Stimulated activated memory B cell treated with anti-CD40 and anti-IgM and Interleukin-4, amounts not matched to agents 10 μg/mL and 1 μg/mL and 100 μg/mL, for 72 hours (primary cell): ENCODE results near the gene TLE2.
A peak's percentile ranks its signal among the peaks of the same experiment; 100 is the strongest.
"Not testable (repeated sequence)": the region's sequence is repeated elsewhere in the genome, so short reads cannot be mapped to it uniquely, and the experiment has no call there.

ENCODE experiments used
- ATAC-seq: fragments of 150-1000 bp; cut with Tn5 transposase; 2 replicates; pipeline ENCODE4 v1.10.0; 2021
- H3K27ac Mint-ChIP-seq: one replicate; pipeline ENCODE4 v1.8.0; 2022; ENCODE audit warnings: mild to moderate bottlenecking, mixed read lengths
- H3K27me3 Mint-ChIP-seq: one replicate; pipeline ENCODE4 v1.8.0; 2022; ENCODE audit warnings: mixed read lengths
- H3K36me3 Mint-ChIP-seq: one replicate; pipeline ENCODE4 v1.8.0; 2022; ENCODE audit warnings: mixed read lengths
- H3K4me1 Mint-ChIP-seq: one replicate; pipeline ENCODE4 v1.8.0; 2022; ENCODE audit warnings: mixed read lengths
- H3K4me3 Mint-ChIP-seq: one replicate; pipeline ENCODE4 v1.8.0; 2022; ENCODE audit warnings: mild to moderate bottlenecking, moderate library complexity, mixed read lengths
- H3K9me3 Mint-ChIP-seq: one replicate; pipeline ENCODE4 v1.8.0; 2022; ENCODE audit warnings: mixed read lengths

TLE2 gene

DNA sequence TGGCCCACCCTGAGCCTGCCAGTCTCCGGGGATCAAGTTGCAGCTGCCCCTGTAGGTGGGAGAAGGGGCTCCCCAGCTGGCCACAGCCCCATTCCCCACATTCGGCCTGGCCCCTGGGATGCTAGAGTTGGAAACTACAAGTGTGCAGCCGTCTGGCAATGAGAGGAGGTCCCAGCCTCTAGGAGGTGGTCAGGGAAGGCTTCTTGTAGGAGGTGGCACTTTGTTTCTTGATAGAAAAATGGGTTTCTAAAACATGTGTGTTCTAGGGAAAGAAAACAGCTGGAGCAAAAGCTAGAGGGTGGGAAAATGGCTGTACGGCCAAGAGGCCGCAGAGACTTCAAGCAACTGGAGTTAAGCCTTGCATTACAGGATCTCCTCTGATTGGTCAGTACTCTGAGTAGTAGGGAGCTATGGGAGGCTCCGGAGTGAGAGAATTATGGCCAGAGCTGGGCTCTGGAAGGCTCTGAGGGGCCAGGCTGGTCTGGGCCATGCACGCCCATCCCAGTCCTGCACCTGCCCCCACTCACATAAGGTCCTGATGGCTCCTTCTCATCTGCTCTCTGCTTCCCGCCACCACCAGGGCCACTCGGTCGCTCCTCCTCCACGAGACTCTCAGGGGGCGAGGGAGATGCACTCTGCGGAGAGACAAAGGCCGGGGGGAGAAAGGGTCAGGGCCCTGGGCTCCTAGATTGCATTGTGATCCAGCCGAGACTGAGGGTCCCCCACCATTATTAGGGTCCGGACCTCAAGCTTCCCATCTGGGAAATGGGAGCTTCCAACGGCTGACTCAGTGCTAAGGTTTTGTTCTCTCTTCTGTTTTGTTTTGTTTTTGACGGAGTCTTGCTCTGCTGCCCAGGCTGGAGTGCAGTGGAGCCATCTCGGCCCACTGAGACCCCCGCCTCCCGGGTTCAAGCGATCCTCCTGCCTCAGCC lies 13.7 kb downstream of the TLE2 start:
- H3K9me3 Mint-ChIP-seq, result no peaks in the 10 kb centered on the region
- H3K27ac Mint-ChIP-seq, result no peak overlapping the region
- H3K36me3 Mint-ChIP-seq, result no peaks in the 10 kb centered on the region
- no peak for ATAC-seq
- no peaks in the 10 kb centered on the region for H3K4me1 Mint-ChIP-seq
- H3K4me3 Mint-ChIP-seq, result no peak overlapping the region
- peaks cover 47% of the 10 kb centered on the region for H3K27me3 Mint-ChIP-seq

DNA sequence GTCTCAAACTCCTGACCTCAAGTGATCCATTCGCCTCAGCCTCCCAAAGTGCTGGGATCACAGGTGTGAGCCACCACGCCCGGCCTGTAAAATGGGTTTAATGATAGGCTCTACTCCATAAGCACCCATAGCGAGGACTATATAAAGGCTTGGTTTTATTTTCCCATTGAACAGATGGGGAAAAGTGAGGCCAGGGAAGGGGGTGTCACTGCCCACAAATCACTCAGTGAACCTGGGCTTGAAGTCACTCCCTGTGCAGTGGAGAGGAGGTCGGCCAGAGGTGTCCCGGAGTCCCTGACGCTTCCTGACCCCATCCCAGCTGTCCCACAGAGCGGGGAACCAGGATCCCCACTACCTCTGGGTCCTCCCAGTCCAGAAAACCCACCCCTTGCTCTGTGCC lies 14.9 kb downstream of the TLE2 start:
- Mint-ChIP-seq H3K9me3 (no peaks in the 10 kb centered on the region), H3K27me3 (peaks cover 47% of the 10 kb centered on the region), H3K27ac (no peak overlapping the region), H3K4me3 (no peak overlapping the region), H3K4me1 (no peaks in the 10 kb centered on the region), H3K36me3 (no peaks in the 10 kb centered on the region)
- no peak for ATAC-seq

DNA sequence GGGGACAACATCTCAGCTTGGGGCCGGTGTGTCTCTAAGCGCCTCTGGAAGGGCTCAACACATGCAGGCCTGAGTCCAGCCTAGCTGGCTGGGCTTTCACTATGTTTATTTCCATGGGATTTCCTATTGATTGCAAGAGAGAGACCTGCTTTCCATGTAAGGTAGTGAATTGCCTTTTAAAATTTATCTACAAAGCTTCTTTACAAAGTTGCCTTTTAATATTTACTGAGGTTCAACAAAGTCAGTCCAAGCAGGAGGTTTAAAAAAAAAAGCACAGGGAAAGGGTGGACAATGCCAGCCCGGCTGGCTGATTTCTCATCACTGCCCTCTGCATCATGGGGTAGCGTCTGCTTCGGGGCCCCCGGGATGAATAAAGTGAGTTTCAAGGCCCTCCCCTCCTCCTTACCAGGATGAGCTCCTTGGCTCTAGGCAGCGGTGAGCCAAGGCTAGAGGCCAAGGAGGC lies 15.8 kb downstream of the TLE2 start:
- Mint-ChIP-seq H3K27ac (no peak overlapping the region), H3K9me3 (no peaks in the 10 kb centered on the region)
- no peak for ATAC-seq

DNA sequence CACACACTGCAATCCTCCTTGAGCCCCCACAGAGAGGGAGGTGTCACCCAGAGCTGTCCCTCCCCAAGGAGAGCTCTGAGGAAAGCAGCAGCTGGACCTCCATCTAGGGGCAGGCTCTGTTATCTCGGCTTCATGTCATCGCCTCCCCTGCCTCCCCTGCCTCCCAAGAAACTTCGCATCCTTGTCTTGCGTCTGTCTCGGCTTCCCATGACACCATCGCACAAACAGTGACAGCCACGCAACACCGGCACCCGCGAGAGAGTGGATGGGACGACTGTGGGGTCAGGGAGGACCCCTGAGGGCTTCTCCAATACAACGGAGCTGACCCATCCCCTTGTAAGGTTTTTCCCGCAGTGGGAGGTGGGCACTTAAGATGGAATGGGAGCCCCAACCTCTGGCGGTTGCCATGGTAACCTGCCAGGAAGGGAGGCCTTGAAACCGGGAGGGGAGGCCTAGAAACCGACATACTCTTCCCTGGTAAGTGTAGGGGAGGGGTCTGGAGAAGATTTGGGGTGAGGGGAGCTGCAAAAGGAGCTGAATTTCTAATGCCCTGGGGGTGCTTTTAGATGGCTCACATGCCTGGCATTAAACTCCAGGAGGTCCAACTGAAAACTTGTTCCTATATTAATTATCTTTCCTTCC lies 16.3 kb downstream of the TLE2 start:
- no peaks in the 10 kb centered on the region for H3K4me1 Mint-ChIP-seq
- H3K27ac Mint-ChIP-seq, result no peak overlapping the region
- H3K27me3 Mint-ChIP-seq, result peaks cover 54% of the 10 kb centered on the region

More for the DNA sequence above, 15.8 kb downstream of the TLE2 start:
- peaks cover 54% of the 10 kb centered on the region for H3K27me3 Mint-ChIP-seq
- no peaks in the 10 kb centered on the region for H3K36me3 Mint-ChIP-seq
- no peak overlapping the region for H3K4me3 Mint-ChIP-seq
- H3K4me1 Mint-ChIP-seq, result no peaks in the 10 kb centered on the region

DNA sequence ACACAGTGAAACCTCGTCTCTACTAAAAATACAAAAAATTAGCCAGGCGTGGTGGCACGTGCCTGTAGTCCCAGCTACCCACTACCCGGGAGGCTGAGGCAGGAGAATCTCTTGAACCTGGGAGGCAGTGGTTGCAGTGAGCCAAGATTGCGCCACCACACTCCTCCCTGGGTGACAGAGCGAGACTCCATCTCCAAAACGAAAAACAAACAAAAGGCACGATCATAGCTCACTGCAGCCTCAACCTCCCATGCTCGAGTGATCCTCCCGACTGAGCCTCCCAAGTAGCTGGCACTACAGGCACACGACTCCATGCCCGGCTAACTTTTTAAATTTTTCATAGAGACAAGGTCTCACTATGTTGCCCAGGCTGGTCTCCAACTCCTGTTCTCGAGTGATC lies 17.0 kb downstream of the TLE2 start:
- not testable (repeated sequence) for ATAC-seq, H3K9me3 Mint-ChIP-seq, H3K27ac Mint-ChIP-seq, H3K4me1 Mint-ChIP-seq, H3K36me3 Mint-ChIP-seq, H3K4me3 Mint-ChIP-seq
- H3K27me3 Mint-ChIP-seq, result peaks cover 54% of the 10 kb centered on the region

More for the DNA sequence above, 16.3 kb downstream of the TLE2 start:
- no peaks in the 10 kb centered on the region for H3K9me3 Mint-ChIP-seq
- ATAC-seq, result no peak
- no peak overlapping the region for H3K4me3 Mint-ChIP-seq
- no peaks in the 10 kb centered on the region for H3K36me3 Mint-ChIP-seq

DNA sequence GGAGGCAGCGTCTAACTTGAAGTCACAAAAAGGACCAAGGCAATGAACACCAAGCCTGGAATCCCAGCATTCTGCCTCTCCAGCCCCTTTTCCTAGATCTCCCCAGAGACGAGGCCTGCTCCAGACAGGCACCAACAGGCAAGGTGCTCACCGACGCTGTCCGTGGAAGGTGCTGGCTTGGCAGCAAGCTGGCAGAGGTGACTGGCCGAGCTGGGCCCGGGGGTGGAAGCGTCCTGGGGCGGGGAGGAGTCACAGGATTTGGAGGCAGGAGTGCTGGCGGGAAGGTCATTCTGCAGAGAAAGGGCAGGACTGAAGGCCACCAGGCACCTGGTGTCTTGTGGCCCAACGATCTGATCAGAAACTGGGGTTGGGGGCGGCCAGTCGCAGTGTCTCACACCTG lies 18.2 kb downstream of the TLE2 start:
- no peak for ATAC-seq
- H3K27ac Mint-ChIP-seq, result no peak overlapping the region
- H3K4me3 Mint-ChIP-seq, result no peak overlapping the region
- no peaks in the 10 kb centered on the region for H3K4me1 Mint-ChIP-seq
- peaks cover 54% of the 10 kb centered on the region for H3K27me3 Mint-ChIP-seq
- H3K9me3 Mint-ChIP-seq, result no peaks in the 10 kb centered on the region
- no peaks in the 10 kb centered on the region for H3K36me3 Mint-ChIP-seq

DNA sequence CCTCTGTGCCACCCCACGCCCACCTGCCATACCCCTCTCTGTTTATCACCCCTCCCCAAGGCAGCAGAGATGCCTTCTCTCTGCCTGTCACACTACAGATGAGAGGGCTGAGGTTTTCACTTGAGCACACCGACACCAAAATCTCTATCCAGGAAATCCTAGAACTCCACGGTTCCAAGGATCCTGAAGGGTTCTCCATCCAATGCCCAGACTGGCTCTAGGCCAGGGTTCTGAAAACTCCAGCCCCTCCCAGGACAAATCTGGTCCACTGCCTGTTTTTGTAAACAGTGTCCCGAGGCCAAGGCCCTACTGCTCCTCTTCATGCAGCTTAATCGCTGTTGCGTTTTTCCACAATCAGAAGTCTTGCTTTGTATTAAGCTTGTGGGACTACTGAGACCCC lies 20.1 kb downstream of the TLE2 start:
- H3K27ac Mint-ChIP-seq, result no peak overlapping the region
- H3K4me1 Mint-ChIP-seq, result no peaks in the 10 kb centered on the region
- H3K36me3 Mint-ChIP-seq, result no peaks in the 10 kb centered on the region
- no peak overlapping the region for H3K4me3 Mint-ChIP-seq
- H3K9me3 Mint-ChIP-seq, result no peaks in the 10 kb centered on the region
- peaks cover 45% of the 10 kb centered on the region for H3K27me3 Mint-ChIP-seq
- no peak for ATAC-seq

DNA sequence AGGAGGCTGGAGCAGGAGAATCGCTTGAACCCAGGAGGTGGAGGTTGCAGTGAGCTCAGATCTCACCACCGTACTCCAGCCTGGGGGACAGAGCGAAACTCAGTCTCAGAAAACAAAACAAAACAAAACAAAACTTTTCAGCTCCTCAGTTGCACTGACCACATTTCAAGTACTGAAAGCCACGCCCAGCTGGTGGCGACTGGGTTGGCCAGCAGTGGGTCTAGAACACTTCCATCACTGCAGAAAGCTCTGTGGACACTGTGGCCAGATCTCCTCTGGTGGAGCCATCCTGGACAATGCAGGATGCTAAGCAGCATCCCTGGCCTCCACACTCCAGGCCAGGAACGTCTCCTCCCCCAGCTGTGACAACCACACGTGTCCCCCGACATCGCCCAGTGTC lies 21.1 kb downstream of the TLE2 start:
- Mint-ChIP-seq H3K9me3 (no peaks in the 10 kb centered on the region), H3K27me3 (peaks cover 36% of the 10 kb centered on the region), H3K4me3 (no peak overlapping the region), H3K27ac (no peak overlapping the region), H3K4me1 (no peaks in the 10 kb centered on the region), H3K36me3 (no peaks in the 10 kb centered on the region)
- ATAC-seq, result no peak

DNA sequence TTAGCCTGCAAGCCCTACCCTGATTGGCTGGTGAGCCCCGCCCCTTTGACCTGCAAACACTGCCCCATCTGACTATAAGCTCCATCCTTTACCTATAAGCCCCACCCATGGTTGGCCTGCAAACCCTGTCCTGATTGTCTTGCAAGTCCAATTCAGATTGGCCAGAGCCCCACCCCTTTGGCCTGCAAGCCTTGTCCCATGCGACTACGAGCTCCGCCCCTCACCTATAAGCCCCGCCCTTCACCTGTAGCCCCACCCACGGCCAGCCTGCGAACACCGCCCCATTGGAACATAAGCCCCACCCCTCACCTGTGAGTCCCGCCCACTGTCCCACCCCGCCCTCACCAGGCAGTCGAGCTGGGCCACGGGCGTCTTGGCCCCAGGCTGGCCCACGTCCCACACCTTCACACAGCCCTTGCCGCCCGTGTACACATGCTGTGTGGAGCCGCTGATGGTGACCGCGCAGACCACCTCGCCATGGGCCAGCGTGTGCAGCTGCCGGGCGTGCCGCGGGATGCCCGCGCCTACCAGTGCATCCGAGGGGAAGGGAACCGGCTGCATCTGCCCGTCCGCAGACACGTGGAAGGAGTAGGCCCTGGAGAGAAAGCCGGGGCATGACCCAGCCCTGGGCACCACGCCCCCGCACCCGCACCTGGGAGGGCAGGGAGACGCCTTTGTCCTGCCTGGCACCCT lies 22.9 kb downstream of the TLE2 start:
- H3K27me3 Mint-ChIP-seq, result peaks cover 27% of the 10 kb centered on the region
- H3K4me3 Mint-ChIP-seq, result no peak overlapping the region
- no peaks in the 10 kb centered on the region for H3K4me1 Mint-ChIP-seq
- H3K27ac Mint-ChIP-seq, result no peak overlapping the region
- no peaks in the 10 kb centered on the region for H3K9me3 Mint-ChIP-seq
- peak; percentile 41 for ATAC-seq
- no peaks in the 10 kb centered on the region for H3K36me3 Mint-ChIP-seq

DNA sequence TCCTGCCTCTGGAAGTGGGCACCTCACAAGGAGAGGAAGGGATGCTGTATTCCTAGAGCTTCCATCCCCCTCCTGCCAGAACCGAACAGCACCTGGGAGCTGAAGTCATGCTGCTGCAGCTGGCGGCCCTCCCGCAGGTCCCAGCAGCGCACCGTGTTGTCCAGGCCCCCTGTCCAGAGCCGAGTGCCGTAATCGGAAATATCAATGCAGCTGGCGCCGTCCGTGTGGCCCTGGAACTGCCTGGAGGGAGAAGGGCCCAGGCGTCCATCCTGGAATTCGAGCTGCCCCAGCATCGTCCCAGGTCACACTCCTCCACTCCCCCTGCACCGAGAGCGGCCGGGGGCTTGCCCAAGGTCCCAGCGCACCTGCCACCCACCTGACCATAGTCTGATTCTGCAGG lies 23.7 kb downstream of the TLE2 start:
- no peak overlapping the region for H3K4me3 Mint-ChIP-seq
- ATAC-seq, result no peak
- H3K36me3 Mint-ChIP-seq, result no peaks in the 10 kb centered on the region
- H3K9me3 Mint-ChIP-seq, result no peaks in the 10 kb centered on the region
- H3K27me3 Mint-ChIP-seq, result peaks cover 19% of the 10 kb centered on the region
- no peaks in the 10 kb centered on the region for H3K4me1 Mint-ChIP-seq
- H3K27ac Mint-ChIP-seq, result no peak overlapping the region

DNA sequence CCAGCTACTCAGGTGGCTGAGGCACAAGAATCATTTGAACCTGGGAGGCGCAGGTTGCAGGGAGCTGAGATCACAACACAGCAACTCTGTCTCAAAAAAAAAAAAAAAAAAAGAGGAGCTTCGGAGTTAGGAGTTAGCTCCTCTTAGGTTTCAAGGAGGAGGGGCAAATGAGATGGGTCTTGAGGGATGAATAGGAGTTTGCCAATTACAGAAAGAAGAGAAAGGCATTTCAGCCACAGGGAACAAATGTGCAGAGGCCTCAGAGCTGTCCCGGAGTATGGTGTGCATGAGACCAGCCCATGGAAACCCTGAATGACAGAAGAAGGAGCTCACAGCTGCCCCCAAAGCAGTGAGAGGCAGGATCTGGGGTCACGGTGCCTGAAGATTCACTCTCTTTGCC lies 24.6 kb downstream of the TLE2 start:
- Mint-ChIP-seq H3K27me3 (peaks cover 10% of the 10 kb centered on the region), H3K4me3 (no peak overlapping the region), H3K27ac (no peak overlapping the region), H3K9me3 (no peaks in the 10 kb centered on the region), H3K4me1 (no peaks in the 10 kb centered on the region), H3K36me3 (no peaks in the 10 kb centered on the region)
- ATAC-seq, result no peak

DNA sequence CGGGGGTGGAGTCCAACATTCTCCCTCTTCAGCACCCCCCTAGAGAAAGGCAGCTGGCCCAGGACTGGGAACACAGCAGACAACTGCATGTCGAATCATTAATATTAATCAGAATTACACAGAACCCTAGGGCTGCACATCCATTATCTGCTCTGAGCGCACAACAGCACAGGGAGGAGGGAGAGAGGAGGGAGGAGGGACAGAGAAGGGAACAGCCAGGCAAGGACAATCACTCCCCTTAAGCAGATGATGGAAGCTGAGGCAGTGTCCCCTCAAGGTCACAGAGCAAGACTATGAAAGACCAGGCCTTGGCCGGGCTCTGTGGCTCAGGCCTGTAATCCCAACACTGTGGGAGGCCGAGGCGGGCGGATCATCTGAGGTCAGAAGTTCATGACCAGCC lies 26.0 kb downstream of the TLE2 start:
- Mint-ChIP-seq H3K27me3 (peaks cover under 1% of the 10 kb centered on the region), H3K4me1 (no peaks in the 10 kb centered on the region), H3K27ac (no peak overlapping the region), H3K4me3 (no peak overlapping the region), H3K36me3 (no peaks in the 10 kb centered on the region), H3K9me3 (no peaks in the 10 kb centered on the region)
- ATAC-seq, result no peak

DNA sequence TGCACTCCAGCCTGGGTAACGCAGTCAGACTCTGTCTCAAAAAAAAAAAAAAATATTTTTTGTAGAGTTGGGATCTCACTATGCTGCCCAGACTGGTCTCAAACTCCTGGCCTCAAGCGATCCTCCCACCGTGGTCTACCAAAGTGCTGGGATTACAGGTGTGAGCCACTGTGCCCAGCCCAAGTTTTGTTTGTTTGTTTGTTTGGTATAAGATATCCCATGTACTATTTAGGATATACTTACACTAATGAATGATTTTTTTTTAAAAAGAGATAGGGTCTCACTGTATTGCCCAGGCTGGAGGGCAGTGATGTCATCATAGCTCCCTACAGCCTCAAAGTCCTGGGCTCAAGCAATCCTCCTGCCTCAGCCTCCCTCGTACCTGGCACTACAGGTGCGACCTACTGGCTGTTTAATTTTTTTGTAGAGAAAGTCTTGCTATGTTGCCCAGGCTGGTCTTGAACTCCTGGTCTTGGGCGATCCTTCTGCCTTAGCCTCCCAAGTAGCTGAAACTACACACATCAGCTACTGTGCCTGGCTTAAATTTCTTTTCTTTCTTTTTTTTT lies 27.8 kb downstream of the TLE2 start:
- no peak overlapping the region for H3K27ac Mint-ChIP-seq
- no peak for ATAC-seq
- H3K4me1 Mint-ChIP-seq, result no peaks in the 10 kb centered on the region
- H3K9me3 Mint-ChIP-seq, result no peaks in the 10 kb centered on the region
- H3K27me3 Mint-ChIP-seq, result peaks cover 10% of the 10 kb centered on the region
- H3K36me3 Mint-ChIP-seq, result no peaks in the 10 kb centered on the region
- no peak overlapping the region for H3K4me3 Mint-ChIP-seq

DNA sequence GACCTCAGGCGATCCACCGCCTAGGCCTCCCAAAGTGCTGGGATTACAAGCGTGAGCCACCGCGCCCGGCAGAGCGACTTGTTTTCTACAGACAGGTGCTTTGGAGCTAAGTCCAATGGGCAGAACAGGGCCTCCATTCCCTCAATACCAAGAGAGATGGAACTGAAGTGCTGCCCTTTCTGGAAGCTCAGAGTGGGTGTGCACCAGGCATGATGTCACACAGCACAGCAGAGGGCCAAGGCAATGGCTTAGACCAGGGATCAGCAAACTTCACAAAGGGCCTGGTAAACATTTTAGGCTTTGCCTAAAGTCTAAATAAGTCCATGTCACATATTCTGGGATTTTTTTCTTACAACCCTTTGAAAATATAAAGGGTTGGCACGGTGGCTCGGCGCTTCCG lies 30.4 kb downstream of the TLE2 start:
- no peaks in the 10 kb centered on the region for H3K9me3 Mint-ChIP-seq
- H3K4me3 Mint-ChIP-seq, result no peak overlapping the region
- peaks cover 19% of the 10 kb centered on the region for H3K27me3 Mint-ChIP-seq
- ATAC-seq, result no peak
- H3K4me1 Mint-ChIP-seq, result no peaks in the 10 kb centered on the region
- H3K36me3 Mint-ChIP-seq, result no peaks in the 10 kb centered on the region
- H3K27ac Mint-ChIP-seq, result no peak overlapping the region

DNA sequence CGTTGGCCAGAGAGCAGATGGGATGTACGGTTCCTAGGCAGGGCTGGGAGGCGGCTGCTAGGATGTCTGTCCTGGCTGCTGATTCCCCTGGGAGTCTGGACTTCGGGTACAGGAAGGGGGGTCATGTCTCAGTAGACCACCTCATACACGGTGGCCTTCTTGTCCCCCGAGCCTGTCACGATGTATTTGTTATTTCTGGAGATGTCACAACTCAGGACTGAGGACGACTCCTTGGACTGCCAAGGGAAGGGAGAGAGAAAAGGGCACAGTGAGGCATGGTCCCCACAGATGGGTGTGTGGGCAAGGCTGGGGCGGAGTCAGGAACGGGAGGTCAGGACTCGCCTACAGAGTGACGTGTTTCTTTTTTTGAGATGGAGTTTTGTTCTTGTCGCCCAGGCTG lies 31.4 kb downstream of the TLE2 start:
- Mint-ChIP-seq H3K36me3 (no peaks in the 10 kb centered on the region), H3K27me3 (peaks cover 19% of the 10 kb centered on the region), H3K27ac (no peak overlapping the region), H3K4me3 (no peak overlapping the region), H3K4me1 (no peaks in the 10 kb centered on the region), H3K9me3 (no peaks in the 10 kb centered on the region)
- no peak for ATAC-seq
